Hindlimb muscle (tissue), 1 donor: ENCODE results near the gene DAPK1. TPM values are rescaled to one million over a fixed set of nuclear protein-coding genes. Genes with fewer than 3 reads are reported as not detected.

Source experiments
- DNase-seq: peaks from one replicate; pipeline ENCODE4 v3.0.0-alpha.2; 2013
- polyA plus RNA-seq: library from polyadenylated mRNA; unstranded; fragments of 120-200 nt; gene quantifications from one replicate; pipeline ENCODE4 v1.2.1, GENCODE V29; 2013; ENCODE audit not compliant: insufficient read length

DAPK1 gene
- polyA plus RNA-seq, 1 donor: 25.5 TPM

GRCh38 chr9:87594662-87595061, 97.0 kb downstream of the DAPK1 start:
- DNase-seq: no peak

DNA sequence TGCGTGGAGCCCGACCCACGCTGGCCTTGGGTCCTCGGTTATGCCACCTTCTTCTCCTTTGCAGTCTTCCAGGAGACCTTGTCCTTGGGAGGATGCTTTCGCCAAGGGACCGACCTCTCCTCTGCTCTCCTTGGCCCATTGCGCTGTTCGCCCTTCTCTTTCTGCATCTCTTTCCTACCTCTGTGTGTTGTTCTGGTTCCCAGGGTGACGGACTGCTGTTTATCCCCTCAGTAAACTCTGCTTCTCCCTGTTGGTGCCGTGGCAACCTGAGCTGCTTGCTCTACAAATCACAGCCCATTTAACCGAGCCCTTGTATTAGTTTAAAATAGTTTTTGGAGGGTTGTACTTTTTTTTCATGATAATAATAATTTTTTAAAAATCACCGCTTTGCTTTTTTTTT, 97.9 kb downstream of the DAPK1 start:
- DNase-seq: no peak

GRCh38 chr9:87596862-87597261, 99.2 kb downstream of the DAPK1 start:
- no peak for DNase-seq

GRCh38 chr9:87597710-87598443, 100.2 kb downstream of the DAPK1 start:
- DNase-seq: no peak

DNA sequence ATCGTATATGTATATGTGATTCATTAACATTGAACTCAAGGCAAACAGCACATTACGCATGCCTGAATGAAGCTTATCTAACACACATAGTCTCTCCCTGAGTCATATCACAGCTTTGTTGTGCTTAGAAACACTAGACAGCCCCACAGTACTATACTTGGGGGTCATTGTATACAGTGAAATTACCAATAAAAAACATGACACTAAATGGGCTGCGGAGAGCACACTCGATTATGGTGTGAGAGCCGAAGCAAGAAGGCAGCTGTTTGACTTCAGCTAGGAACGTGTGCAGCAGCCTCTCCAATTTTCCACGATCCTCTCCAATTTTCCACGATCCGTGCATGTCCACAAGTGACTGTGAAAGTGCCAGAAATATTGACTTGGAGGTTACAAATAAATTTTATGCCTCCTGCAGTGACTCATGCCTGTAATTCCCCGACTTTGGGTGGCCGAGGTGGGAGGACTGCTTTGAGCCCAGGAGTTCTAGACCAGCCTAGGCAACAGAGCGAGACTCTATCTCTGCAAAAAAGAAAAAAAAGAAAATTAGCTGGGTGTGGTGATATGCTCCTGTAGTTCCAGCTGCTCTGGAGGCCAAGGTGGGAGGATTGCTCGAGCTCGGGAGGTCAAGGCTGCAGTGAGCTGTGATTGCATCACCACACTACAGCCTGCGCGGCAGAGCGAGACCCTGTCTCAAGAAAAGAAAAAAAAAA, 102.4 kb downstream of the DAPK1 start:
- DNase-seq: peak; percentile 89

- DNase-seq: no peak
Observed at GRCh38 chr9:87601176-87601575, 103.5 kb downstream of the DAPK1 start.

- no peak for DNase-seq
Observed at GRCh38 chr9:87601595-87601994, 103.9 kb downstream of the DAPK1 start.

GRCh38 chr9:87602933-87603643, 105.4 kb downstream of the DAPK1 start:
- no peak for DNase-seq

- no peak for DNase-seq
Observed at GRCh38 chr9:87603854-87604490, 106.3 kb downstream of the DAPK1 start.

DNA sequence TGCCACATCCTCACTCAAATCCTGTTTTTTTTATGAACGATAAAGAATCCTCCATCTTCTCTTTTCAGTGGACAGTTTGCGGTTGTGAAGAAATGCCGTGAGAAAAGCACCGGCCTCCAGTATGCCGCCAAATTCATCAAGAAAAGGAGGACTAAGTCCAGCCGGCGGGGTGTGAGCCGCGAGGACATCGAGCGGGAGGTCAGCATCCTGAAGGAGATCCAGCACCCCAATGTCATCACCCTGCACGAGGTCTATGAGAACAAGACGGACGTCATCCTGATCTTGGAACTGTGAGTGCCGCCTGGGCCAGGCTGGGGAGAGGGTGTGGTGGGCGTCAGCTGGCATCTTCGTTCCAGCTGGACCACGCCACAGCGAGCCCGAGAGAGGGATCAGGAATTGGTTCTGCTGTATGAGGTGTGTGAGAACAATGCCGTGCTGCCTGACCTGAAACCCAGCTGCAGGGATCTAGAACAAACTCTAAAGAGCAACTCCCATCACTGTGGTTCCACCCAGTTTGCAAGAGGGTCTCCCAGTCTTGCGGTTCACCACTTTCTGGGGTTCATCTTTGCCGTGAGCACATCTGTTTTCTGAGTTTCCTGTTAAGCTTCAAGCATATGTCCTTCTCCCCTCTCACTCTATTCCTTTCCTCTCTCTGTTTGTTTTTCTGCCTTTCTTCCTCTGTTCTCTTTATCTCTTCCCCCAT, 107.4 kb downstream of the DAPK1 start:
- DNase-seq: no peak

DNA sequence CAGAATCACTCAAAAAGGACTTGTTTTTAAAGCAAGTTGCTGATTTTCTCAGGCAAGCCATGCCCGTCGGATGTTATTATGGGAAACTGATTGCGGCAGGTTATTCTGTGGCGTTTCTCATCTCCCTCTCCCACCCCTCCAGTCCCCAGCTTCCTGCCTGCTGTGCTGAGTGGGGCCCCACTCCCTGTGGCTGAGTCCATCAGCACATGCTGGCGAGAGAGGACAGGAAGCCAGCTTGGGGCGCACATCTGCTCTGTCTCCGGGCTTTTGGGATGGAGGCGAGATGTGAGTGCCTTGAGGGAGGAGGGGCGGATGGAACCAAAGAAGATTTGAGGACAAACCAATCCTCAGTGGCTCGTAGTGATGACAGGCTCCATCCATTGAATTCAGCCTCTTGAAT, 108.0 kb downstream of the DAPK1 start:
- no peak for DNase-seq

GRCh38 chr9:87606841-87607521, 109.3 kb downstream of the DAPK1 start:
- no peak for DNase-seq

DNA sequence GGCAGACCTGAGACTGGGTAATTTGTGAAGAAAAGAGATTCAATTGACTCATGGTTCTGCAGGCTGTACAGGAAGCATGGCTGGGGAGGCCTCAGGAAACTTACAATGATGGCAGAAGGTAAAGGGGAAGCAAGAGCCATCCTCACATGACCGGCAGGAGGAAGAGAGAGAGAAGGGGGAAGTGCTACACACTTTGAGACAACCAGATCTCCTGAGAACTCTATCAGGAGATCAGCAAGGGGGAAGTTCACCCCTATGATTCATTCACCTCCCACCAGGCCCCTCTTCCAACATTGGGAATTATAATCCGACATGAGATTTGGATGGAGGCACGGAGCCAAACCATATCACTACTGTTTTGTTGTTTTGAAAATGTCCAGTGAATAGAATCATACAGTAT, 110.2 kb downstream of the DAPK1 start:
- no peak for DNase-seq

DNA sequence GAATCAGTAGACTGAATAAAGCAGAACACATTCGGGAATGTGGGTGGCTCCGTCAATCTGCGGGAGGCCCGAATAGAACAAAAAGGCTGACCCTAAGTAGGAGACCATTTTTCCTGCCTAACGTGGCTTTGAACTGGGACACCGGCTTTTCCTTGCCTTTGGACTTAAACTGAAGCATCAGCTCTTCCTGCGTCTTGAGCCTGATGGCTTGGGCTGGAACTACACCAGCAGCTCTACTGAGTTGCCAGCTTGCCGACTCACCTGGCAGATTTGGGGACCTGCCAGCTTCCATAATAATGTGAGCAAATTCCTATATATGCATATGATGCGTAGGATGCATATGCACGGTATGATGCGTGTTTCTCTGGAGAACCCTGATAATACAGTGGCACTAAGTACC, 111.3 kb downstream of the DAPK1 start:
- no peak for DNase-seq

- no peak for DNase-seq
Observed at GRCh38 chr9:87609486-87609885, 111.8 kb downstream of the DAPK1 start.

DNA sequence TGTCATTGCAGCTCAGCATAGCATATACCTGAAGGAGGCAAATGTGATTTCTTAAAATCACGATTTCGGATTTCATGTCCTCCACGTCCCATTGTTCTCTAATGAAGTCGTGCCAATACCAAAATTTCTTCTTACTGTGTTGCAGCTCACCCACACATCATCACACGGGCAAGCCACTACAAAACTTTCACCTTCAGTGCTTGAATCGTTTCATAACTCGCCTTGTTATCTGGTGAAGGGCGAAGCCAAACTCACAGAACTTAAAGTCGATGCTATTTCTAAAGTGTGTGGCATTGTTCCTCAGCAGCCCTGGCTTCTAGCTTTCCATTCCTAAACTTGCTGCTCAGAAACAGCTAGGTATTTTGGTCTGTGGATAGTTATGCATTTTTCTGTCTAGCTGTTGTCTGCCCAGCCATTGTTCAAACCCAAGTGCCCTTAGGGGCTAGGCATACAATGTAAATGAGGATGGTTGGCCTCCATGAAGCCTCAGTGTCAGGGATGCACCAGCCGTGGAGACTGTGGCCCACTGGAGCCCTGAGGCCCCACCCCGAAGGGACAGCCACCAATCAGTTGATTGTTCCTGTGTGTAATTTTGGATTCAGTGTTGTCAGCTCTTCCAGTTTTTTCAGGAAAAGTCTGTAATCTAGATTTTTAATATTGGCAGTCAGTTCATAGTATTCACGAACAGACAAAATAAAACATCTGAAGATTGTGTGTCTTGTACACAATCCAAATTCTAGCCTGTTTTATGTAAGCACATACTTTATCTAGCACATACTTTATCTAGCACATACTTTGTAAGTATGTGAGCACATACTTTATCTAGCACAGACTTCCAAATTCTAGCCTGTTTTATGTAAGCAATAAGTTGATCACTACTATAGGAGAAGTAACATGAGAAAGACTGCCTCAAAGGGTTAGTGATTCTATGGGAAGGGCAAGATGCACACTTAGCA, 112.8 kb downstream of the DAPK1 start:
- DNase-seq: no peak

- no peak for DNase-seq
Observed at GRCh38 chr9:87611776-87612175, 114.1 kb downstream of the DAPK1 start.

- no peak for DNase-seq
Observed at GRCh38 chr9:87612536-87612935, 114.9 kb downstream of the DAPK1 start.

DNA sequence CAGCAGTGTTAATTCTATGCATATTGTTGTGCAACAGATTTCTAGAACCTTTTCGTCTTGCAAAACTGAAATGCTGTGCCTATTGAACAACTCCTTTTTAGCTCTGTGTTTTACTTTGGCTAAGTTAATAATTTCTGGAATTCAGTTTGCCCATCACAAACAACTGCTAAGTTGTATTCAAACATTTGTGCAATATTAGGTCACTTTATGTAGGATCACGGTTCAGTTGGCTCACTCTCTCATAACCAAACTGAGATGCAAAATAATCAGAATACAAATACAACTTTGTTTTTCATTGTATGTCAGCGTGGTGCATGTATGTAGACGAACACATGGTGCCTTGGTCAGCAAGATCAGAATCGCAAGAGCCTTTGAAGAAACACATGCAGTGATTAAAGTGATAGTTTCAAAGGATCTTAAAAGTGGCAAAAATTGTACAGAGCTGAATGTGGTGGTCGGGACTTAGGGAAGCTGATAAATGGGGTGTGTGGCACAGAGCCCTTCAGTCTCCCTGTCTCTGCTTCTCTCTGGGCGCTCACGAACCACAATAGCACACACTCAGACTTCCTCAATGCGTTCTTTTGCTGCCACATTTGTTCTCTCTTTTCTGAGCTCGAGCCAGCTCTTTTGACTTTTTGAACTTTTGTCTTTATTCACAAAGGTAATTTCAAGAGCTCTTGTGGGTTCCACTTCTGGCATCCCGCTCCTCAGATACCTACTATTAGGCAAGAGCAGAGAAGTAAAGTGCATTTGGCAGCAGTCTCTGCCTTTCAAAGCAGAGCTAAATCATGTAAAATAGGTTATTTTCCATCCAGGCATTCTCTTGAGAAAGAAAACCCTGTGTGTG, 115.8 kb downstream of the DAPK1 start:
- DNase-seq: no peak

DNA sequence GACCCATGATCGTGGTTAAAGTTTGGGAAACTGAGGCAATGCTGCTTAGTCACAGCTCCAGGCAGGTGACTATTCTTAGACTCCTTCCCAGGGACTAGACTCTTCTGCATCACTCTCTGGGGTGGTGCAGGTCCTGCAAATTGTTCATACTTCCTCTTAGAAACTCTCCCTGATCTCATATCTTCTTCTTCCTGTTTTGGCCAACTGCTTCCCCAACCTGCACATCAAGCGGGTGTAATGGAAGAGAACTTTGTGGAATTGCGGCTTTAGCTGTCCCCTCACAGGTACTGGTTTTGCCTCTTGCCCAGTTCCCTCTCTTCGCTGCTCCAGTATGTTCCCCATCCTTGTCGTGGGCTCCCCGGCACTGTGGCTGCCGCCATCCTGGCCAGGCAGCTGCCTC, 116.7 kb downstream of the DAPK1 start:
- no peak for DNase-seq
